DND-41 (cell line): ENCODE measurements around the gene DDX24.

ENCODE experiments used
- ATAC-seq: fragments of 200-7000 bp; cut with Tn5 transposase; 3 replicates; pipeline ENCODE4 v1.9.1; 2021; ENCODE audit warnings: low read depth; ENCODE audit not compliant: insufficient read depth
- DNase-seq: peaks from one replicate; pipeline ENCODE4 v3.0.0-alpha.2; 2020
- H2AFZ ChIP-seq: 2 replicates; pipeline ENCODE4 v1.6.0; 2012; ENCODE audit warnings: low read depth, low read length
- H3K27ac ChIP-seq: 2 replicates; pipeline ENCODE4 v1.5.1; 2012; ENCODE audit warnings: low read length, inconsistent platforms
- H3K27me3 ChIP-seq: fragments of 200-600 bp; sonication (generic); 2 replicates; pipeline ENCODE4 v1.6.0; 2012; ENCODE audit warnings: low read length, mild to moderate bottlenecking, inconsistent platforms; ENCODE audit not compliant: insufficient read depth, poor library complexity
- H3K36me3 ChIP-seq: 2 replicates; pipeline ENCODE4 v1.5.1; 2012; ENCODE audit warnings: low read length, inconsistent platforms; ENCODE audit not compliant: insufficient read depth
- H3K4me1 ChIP-seq: 2 replicates; pipeline ENCODE4 v1.5.1; 2012; ENCODE audit warnings: mild to moderate bottlenecking, low read length; ENCODE audit not compliant: insufficient read depth
- H3K4me2 ChIP-seq: 2 replicates; pipeline ENCODE4 v1.6.0; 2012; ENCODE audit warnings: mild to moderate bottlenecking, moderate library complexity, low read length, inconsistent platforms; ENCODE audit not compliant: insufficient read depth
- H3K4me3 ChIP-seq, 2 experiments: fragments of 200-600 bp in 1 of 2; shearing (Covaris generic) in 1 of 2; 2 replicates each; pipeline ENCODE4 v1.5.1; 2012 to 2016; ENCODE audit warnings: inconsistent platforms in 2 of 2, low read length in 2 of 2, mild to moderate bottlenecking in 2 of 2, low read depth in 1 of 2, moderate library complexity in 1 of 2
- H3K79me2 ChIP-seq: 2 replicates; pipeline ENCODE4 v1.6.0; 2012; ENCODE audit warnings: low read length, inconsistent platforms; ENCODE audit not compliant: insufficient read depth
- H3K9ac ChIP-seq: 2 replicates; pipeline ENCODE4 v1.6.0; 2012; ENCODE audit warnings: low read depth, mild to moderate bottlenecking, inconsistent platforms, low read length, moderate library complexity
- H3K9me3 ChIP-seq: 2 replicates; pipeline ENCODE4 v1.5.1; 2012; ENCODE audit warnings: low read length, moderate library complexity, mild to moderate bottlenecking, inconsistent platforms; ENCODE audit not compliant: insufficient read depth, severe bottlenecking
- H4K20me1 ChIP-seq: 2 replicates; pipeline ENCODE4 v1.6.0; 2012; ENCODE audit warnings: low read length; ENCODE audit not compliant: insufficient read depth
- CTCF ChIP-seq: IDR thresholded peaks from 2 replicates; pipeline ENCODE4 v1.5.1; 2012; ENCODE audit warnings: borderline replicate concordance, low read length, moderate library complexity, mild to moderate bottlenecking; ENCODE audit not compliant: poor library complexity, severe bottlenecking; ENCODE audit errors: extremely low read depth
- EZH2 ChIP-seq: IDR thresholded peaks from 3 replicates; pipeline ENCODE4 v1.6.1; 2012; ENCODE audit warnings: borderline replicate concordance, low read depth, mild to moderate bottlenecking, moderate library complexity, low read length, inconsistent platforms; ENCODE audit not compliant: severe bottlenecking

The DDX24 gene

GRCh38 chr14:94116701-94117100 is 35.7 kb upstream of the DDX24 start:
- TF ChIP-seq CTCF (no peak), EZH2 (no peak)
- no peak overlapping the region for H3K9ac ChIP-seq
- H3K4me2 ChIP-seq, result no peak overlapping the region
- no peak overlapping the region for H3K27ac ChIP-seq
- H3K9me3 ChIP-seq, result peaks cover 7% of the 10 kb centered on the region
- H3K79me2 ChIP-seq, result no peaks in the 10 kb centered on the region
- no peaks in the 10 kb centered on the region for H3K27me3 ChIP-seq
- H3K36me3 ChIP-seq, result no peaks in the 10 kb centered on the region
- H2AFZ ChIP-seq, result no peak overlapping the region
- no peak overlapping the region for H3K4me3 ChIP-seq
- DNase-seq (no peak), ATAC-seq (no peak)
- H3K4me1 ChIP-seq, result no peaks in the 10 kb centered on the region
- no peaks in the 10 kb centered on the region for H4K20me1 ChIP-seq

GRCh38 chr14:94115631-94116030 is 34.6 kb upstream of the DDX24 start:
- no peak for TF ChIP-seq CTCF
- TF ChIP-seq EZH2, result no peak
- no peaks in the 10 kb centered on the region for H4K20me1 ChIP-seq
- H3K36me3 ChIP-seq, result no peaks in the 10 kb centered on the region
- no peak overlapping the region for H3K4me2 ChIP-seq
- H3K27me3 ChIP-seq, result no peaks in the 10 kb centered on the region
- H3K79me2 ChIP-seq, result no peaks in the 10 kb centered on the region
- H3K27ac ChIP-seq, result no peak overlapping the region
- H2AFZ ChIP-seq, result no peak overlapping the region
- peaks cover 6% of the 10 kb centered on the region for H3K9me3 ChIP-seq
- no peaks in the 10 kb centered on the region for H3K4me1 ChIP-seq
- ATAC-seq (no peak), DNase-seq (no peak)
- no peak overlapping the region for H3K9ac ChIP-seq
- no peak overlapping the region for H3K4me3 ChIP-seq

GRCh38 chr14:94115058-94115591 is 34.1 kb upstream of the DDX24 start:
- DNase-seq (no peak), ATAC-seq (no peak)
- Histone ChIP-seq H3K36me3 (no peaks in the 10 kb centered on the region), H2AFZ (no peak overlapping the region), H3K79me2 (no peaks in the 10 kb centered on the region), H3K4me1 (no peaks in the 10 kb centered on the region), H3K4me2 (no peak overlapping the region), H3K9ac (no peak overlapping the region), H3K27ac (no peak overlapping the region), H3K9me3 (peaks cover 4% of the 10 kb centered on the region), H4K20me1 (no peaks in the 10 kb centered on the region), H3K4me3 (no peak overlapping the region), H3K27me3 (no peaks in the 10 kb centered on the region)
- TF ChIP-seq CTCF (no peak), EZH2 (no peak)
